GM19099 (cell line): ENCODE results near the gene GJB2.

Source experiments
- POLR2A ChIP-seq: IDR thresholded peaks from 3 replicates; pipeline ENCODE4 v1.6.1; 2011; ENCODE audit warnings: low read depth; ENCODE audit not compliant: insufficient read length; ENCODE audit errors: extremely low read depth

GJB2 gene

DNA sequence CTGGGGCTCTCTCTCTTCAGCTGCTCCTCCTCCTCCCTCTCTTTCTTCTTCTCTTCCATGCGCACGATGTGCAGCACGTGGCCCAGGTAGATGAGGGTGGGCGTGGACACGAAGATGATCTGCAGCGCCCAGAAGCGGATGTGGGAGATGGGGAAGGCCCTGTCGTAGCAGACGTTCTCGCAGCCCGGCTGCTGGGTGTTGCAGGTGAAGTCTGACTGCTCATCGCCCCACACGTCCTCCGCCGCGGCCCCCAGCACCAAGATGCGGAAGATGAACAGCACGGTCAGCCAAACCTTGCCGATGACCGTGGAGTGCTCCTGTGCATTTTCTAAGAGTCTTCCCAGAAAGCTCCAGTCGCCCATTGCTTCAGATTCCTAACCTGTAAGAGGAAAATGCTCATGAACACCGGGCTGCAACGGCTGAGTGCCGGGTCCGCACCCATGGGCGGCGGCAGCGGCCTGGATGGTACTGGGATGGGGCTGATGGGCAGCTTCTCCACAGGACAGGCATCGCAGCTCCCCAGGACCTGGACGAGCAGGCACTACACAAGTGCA lies 49.7 kb downstream of the GJB2 start:
- no peak for TF ChIP-seq POLR2A

DNA sequence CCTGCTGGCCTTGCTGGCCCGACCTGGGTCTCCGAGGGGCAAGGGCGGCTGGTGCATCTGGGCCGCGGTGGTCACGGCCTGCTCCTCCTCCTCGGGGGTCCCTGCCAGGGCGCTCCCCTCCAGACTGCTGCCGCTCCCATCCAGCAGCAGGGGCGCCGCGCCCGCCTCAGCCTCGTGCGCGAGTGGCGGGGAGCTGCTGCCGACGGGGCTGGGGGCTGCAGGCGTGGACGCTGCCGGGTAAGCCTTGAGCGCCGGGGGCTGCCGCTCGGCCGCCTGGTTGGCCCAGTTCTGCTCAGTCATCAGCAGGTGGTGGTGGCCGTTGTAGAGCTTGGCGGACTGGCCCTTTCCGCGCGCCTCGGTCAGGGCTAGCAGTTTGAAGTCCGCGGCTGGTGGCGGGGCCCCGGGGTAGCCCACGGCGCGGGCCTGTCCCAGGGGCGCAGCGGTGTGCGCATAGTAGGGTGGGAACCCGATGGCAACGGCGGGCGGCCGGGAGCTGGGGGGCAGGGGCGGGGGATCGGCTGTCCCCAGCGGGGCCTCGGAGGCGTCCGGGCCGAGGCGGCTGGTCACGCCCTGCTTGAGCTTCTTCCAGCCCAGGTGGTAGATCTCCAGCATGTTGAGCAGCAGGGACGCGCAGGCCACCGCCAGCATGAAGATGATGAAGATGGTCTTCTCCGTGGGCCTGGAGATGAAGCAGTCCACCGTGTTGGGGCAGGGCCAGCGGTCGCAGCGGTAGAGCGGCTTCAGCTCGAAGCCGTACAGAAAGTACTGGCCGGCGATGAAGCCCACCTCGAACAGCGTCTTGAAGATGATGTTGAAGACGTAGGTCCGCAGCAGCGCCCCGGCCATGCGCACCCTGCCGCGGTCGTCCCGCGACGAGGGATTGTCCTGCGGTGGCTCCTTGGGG lies 50.5 kb downstream of the GJB2 start:
- no peak for TF ChIP-seq POLR2A

DNA sequence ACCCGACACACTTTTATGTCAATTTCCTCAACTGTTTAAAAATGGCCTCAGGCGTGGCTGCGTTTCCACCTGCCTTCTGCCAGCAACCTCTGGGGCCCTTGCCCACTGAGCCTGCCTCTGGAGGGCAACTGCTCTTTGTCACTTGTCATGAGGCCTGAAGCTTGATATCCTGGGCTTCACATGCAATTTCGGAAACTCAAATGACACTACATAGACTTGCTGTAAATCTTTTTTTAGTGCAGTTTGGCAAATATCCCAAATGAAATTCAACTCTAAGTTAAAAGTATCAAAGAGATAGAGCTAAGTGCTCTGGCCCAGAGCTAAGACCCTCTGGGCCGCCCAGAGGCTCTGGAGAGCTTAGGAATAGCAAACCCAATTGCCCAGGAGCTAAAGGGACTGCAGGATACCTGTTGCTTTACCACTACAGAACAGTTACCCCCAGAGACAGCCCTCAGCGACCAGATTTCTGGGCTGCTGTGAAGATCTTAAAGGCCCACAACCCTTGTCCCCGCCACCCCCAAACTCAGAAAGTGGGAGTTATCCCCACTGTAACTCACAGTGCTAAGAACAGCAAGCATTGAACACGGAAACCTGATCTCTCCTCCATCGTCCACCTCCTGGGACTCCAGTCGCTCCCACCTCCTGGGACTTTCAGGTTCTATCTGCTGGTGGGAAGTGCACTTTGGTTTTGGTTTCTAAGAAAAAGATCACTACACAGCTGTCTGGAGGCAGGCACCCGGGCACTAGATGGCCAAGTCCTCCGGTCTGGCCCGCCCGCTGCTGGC lies 51.3 kb downstream of the GJB2 start:
- no peak for TF ChIP-seq POLR2A

GRCh38 chr13:20140487-20140886 lies 52.3 kb downstream of the GJB2 start:
- no peak for TF ChIP-seq POLR2A

DNA sequence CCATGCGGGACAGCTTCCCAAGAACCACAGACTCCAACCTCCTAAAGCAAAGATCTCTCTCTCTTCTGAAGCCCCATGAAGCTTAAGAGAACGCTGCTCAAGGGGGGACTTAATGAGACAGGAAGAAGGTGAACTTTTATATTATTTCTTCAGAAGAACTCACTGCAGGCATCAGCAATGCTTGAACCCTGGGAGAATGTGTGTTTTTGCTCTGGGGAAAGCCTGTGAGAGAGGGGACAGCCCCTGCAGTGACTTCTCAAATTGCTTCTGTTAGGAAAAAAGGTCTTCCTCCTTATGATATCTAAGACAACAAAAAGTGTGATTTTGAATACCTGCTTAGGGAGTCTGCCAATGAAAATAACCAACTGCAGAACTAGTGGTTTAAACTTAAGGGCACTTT lies 54.9 kb downstream of the GJB2 start:
- no peak for TF ChIP-seq POLR2A
